GM19239 (cell line): ENCODE results near the gene CPSF6.
"Not testable (repeated sequence)": the region's sequence is repeated elsewhere in the genome, so short reads cannot be mapped to it uniquely, and the experiment has no call there.

Experiments used
- DNase-seq: peaks from one replicate; pipeline ENCODE4 v3.0.0; 2011; ENCODE audit warnings: low spot score; ENCODE audit not compliant: insufficient read length
- FAIRE-seq: peaks from 2 replicates; lab custom pipeline; 2011; peaks lifted over from hg19 to GRCh38; lab: Jason Lieb, UNC

The CPSF6 gene

GRCh38 chr12:69239352-69239921 lies at the start of gene CPSF6:
Gene CPSF6, plus strand, starts transcription at chr12:69239569. Its CDS starts 78 bp downstream, at chr12:69239647.
- FAIRE-seq (peak; percentile 71), DNase-seq (peak; percentile 75)

GRCh38 chr12:69196302-69197288 lies 42.8 kb upstream of the CPSF6 start:
- FAIRE-seq, result no peak
- no peak for DNase-seq

GRCh38 chr12:69199976-69200375 lies 39.4 kb upstream of the CPSF6 start:
- not testable (repeated sequence) for FAIRE-seq, DNase-seq

GRCh38 chr12:69204191-69204590 lies 35.2 kb upstream of the CPSF6 start:
- FAIRE-seq (no peak), DNase-seq (no peak)

- FAIRE-seq, result no peak
- no peak for DNase-seq
Observed at GRCh38 chr12:69210661-69211060, 28.7 kb upstream of the CPSF6 start.

- FAIRE-seq, result no peak
- no peak for DNase-seq
Observed at GRCh38 chr12:69211160-69211559, 28.2 kb upstream of the CPSF6 start.

- FAIRE-seq, result no peak
- no peak for DNase-seq
Observed at GRCh38 chr12:69214169-69214568, 25.2 kb upstream of the CPSF6 start.

- DNase-seq, result no peak
- no peak for FAIRE-seq
Observed at GRCh38 chr12:69225251-69225910, 14.0 kb upstream of the CPSF6 start.

- FAIRE-seq, result no peak
- no peak for DNase-seq
Observed at GRCh38 chr12:69231479-69231878, 7.9 kb upstream of the CPSF6 start.

- DNase-seq, result no peak
- FAIRE-seq, result peak; percentile 70
Observed at GRCh38 chr12:69238589-69239351, 599 bp upstream of the CPSF6 start.

GRCh38 chr12:69239922-69240630 lies 707 bp downstream of the CPSF6 start:
- FAIRE-seq (peak; percentile 53), DNase-seq (no peak)

GRCh38 chr12:69240631-69240995 lies 1.2 kb downstream of the CPSF6 start:
- DNase-seq, result peak; percentile 8
- no peak for FAIRE-seq

GRCh38 chr12:69241438-69242092 lies 2.2 kb downstream of the CPSF6 start:
- no peak for FAIRE-seq
- no peak for DNase-seq

GRCh38 chr12:69243099-69244084 lies 4.0 kb downstream of the CPSF6 start:
- FAIRE-seq (peak; percentile 82), DNase-seq (no peak)

- no peak for FAIRE-seq
- no peak for DNase-seq
Observed at GRCh38 chr12:69247268-69248018, 8.1 kb downstream of the CPSF6 start.

GRCh38 chr12:69252033-69252432 lies 12.7 kb downstream of the CPSF6 start:
- FAIRE-seq (no peak), DNase-seq (no peak)

GRCh38 chr12:69254046-69254445 lies 14.7 kb downstream of the CPSF6 start:
- peak; percentile 9 for DNase-seq
- FAIRE-seq, result peak; percentile 65
